Pancreas (tissue), 10 donors: Measurements from ENCODE around the gene NHLRC4. TPM values are rescaled to one million over a fixed set of nuclear protein-coding genes. Genes with fewer than 3 reads are reported as not detected.

Source experiments
- ATAC-seq, 4 donors: fragments of 200-7000 bp; cut with Tn5 transposase; one replicate each; pipeline versions ENCODE4 v1.8.0 to v1.9.1; 2020; ENCODE audit warnings: mild to moderate bottlenecking in 4 of 4, moderate library complexity in 4 of 4
- DNase-seq, 6 donors: peaks; one replicate each; pipeline ENCODE4 v3.0.0-alpha.2; 2020
- FAIRE-seq: peaks from 2 replicates; lab custom pipeline; 2012; peaks lifted over from hg19 to GRCh38; lab: Jason Lieb, UNC
- H3K27ac ChIP-seq, 4 donors: fragments of 200-600 bp; sonication (generic); 1 replicate in 3 of 4; 2 replicates in 1 of 4; pipeline versions ENCODE4 v1.5.0 to v1.8.0; 2020
- H3K27me3 ChIP-seq, 4 donors: fragments of 200-600 bp; one replicate each; pipeline ENCODE4 v1.8.0; 2021
- H3K36me3 ChIP-seq, 3 donors: fragments of 200-600 bp; sonication (generic) in 1 of 3; one replicate each; pipeline versions ENCODE4 v1.5.0 to v1.8.0; 2020 to 2021
- H3K4me1 ChIP-seq, 3 donors: fragments of 200-600 bp; one replicate each; pipeline ENCODE4 v1.8.0; 2021
- H3K4me3 ChIP-seq, 4 donors: fragments of 200-600 bp; sonication (generic) in 2 of 4; one replicate each; pipeline versions ENCODE4 v1.5.0 to v1.8.0; 2020 to 2021
- H3K9me3 ChIP-seq, 4 donors: fragments of 200-600 bp; one replicate each; pipeline ENCODE4 v1.8.0; 2021
- CTCF ChIP-seq, 4 donors: fragments of 200-600 bp; sonication (generic) in 3 of 4; IDR thresholded peaks; one replicate each; pipeline versions ENCODE4 v1.5.0 to v1.8.0; 2021; ENCODE audit warnings: antibody characterized with exemption in 4 of 4
- WGBS, 2 donors: extraction: QIAGEN DNeasy Blood & Tissue Kit; methylation state at CpG; one replicate each; pipeline ENCODE4 v1.1.7; 2013; 5-methylcytosine and 5-hydroxymethylcytosine counted together
- intact Hi-C, 3 donors: fragments of 100-400 bp; cut with DNase I; formaldehyde crosslinking; loops; one replicate each; pipeline versions ENCODE4 v1.11.1 to v1.14.2; 2022
- polyA plus RNA-seq, 2 donors: library from polyadenylated mRNA; stranded (reverse); fragments of 200-250 nt; gene quantifications; one replicate each; pipeline ENCODE4 v1.2.3, GENCODE V29; 2013
- total RNA-seq, 6 donors: library from RNA; stranded (reverse); fragmentation: NEBNext Ultra II Directional in 4 of 6; extraction: Animal tissue kit (Norgen Biotek cat#: 25700) in 4 of 6; gene quantifications; one replicate each; pipeline versions ENCODE4 v1.2.1 to v1.2.4, GENCODE V29; 2021 to 2023
- donor health status: healthy with polysubstance abuse.
- donor health status: DM: no; HTN: no; CAD: no; lungs with moderate emphysema.
- donor health status: DM: no; HTN: no; CAD: no.
- donor health status: control.
- donor health status: control.
- donor health status: Bipolar disorder and iron deficiency.
- donor health status: DM: yes; HTN: yes; CAD: no.
- donor health status: DM: no; HTN: no; CAD: no.
- donor health status: DM: no; HTN: no; CAD: no.
- donor health status: DM: yes; HTN: yes; CAD: no.

NHLRC4 gene
- total and polyA plus RNA-seq, 8 donors = 0.05 to 0.28 (median 0.14) TPM; not detected in 2

DNA sequence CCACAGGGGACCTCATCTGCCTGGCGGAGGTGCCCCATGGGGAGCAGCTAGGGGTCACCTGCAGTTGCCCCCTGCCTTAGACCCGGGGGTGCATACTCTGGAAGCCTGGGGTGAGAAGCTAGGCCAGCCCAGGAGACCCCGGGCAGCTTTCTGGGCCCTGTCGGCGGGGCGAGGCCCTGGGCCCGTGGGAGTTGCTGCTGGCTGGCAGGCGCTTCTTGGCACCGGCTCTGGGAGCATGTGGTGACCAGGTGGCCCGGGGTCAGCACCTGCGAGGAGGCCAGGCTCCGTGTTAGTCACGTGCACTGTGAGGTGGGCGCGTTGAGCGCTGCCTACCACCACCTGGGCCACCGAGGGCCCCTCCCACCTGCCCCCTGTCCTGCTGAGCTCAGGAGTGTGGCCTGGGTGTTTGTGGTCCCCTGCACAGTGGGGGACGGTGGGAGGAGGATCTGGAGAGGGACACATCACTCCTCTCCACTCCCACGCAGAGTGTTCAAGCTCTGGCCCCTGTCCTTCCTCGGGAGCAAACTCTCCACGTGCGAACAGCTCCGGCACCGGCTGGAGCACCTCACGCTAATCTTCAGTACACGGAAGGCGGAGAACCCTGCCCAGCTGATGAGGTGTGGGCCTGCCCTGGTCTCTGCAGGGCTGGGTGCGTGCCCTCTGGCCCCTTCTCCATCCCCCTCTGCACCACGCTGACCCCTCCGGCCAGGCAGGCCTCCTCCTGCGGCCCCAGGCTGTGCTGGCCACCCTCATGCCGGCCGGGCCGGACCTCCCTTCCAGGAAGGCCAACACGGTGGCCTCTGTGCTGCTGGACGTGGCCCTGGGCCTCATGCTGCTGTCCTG is 8.8 kb downstream of the NHLRC4 start:
- no peak overlapping the region for H3K27ac ChIP-seq
- H3K9me3 ChIP-seq = no peaks in the 10 kb centered on the region
- intact Hi-C loops = loop anchor here in 1 of 3 donors (5.0 kb wide), 1 partner anchor 87 kb away; no protein-coding TSS in a partner anchor
- no peak for TF ChIP-seq CTCF (IDR thresholded peaks at IDR 0.05)
- WGBS, 2 donors = 86 to 90% methylated on average over 36 of the region's 36 CpGs
- no peak for DNase-seq
- FAIRE-seq = no peak
- peaks cover 0 to 10% (median 7%) of the 10 kb centered on the region in 3 donors for H3K4me1 ChIP-seq
- peaks cover 0 to 7% (median 0%) of the 10 kb centered on the region in 3 donors for H3K36me3 ChIP-seq
- no peak overlapping the region for H3K4me3 ChIP-seq
- no peaks in the 10 kb centered on the region for H3K27me3 ChIP-seq
- no peak for ATAC-seq

DNA sequence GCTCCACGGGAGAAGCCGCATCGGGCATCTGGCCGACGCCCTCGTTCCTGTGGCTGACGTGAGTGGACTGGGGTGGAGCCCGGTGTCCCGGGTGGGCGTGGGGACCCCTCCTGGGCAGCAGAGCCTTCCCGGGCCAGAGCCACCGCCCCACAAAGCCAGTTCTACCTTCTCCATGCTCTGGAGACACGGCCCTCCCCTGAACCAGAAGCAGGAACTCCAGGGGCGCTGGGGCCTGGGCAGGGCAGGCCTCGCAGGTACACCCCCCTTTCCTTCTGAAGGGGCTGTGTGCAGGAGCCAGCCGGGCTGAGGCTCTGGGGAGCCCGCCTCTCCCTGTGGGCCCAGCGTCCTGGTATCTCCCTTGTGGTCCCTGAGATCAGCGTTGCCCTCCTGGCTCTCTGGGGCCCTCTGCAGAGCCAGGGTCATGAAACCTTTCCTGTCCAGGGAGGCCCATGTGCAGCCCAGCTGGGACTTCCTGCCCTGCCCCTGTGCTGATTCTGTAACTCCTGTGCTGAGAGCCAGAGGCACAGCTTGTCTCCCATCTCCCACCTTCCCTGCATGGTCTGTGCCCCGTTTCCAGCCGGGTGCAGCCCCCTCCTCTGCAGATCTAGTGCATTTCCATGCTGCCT is 9.5 kb downstream of the NHLRC4 start:
- Histone ChIP-seq H3K4me3 (no peak overlapping the region), H3K36me3 (peaks cover 0 to 7% (median 0%) of the 10 kb centered on the region in 3 donors), H3K27ac (no peak overlapping the region), H3K27me3 (no peaks in the 10 kb centered on the region), H3K9me3 (no peaks in the 10 kb centered on the region), H3K4me1 (peaks cover 0 to 14% (median 7%) of the 10 kb centered on the region in 3 donors)
- intact Hi-C loops = loop anchor here in 1 of 3 donors (5.0 kb wide), 1 partner anchor 86 kb away; no protein-coding TSS in a partner anchor
- ATAC-seq (no peak), DNase-seq (no peak), FAIRE-seq (no peak)
- TF ChIP-seq CTCF (IDR thresholded peaks at IDR 0.05) = no peak
- 88 to 91% methylated on average over 19 to 21 of the region's 21 CpGs for WGBS, 2 donors

DNA sequence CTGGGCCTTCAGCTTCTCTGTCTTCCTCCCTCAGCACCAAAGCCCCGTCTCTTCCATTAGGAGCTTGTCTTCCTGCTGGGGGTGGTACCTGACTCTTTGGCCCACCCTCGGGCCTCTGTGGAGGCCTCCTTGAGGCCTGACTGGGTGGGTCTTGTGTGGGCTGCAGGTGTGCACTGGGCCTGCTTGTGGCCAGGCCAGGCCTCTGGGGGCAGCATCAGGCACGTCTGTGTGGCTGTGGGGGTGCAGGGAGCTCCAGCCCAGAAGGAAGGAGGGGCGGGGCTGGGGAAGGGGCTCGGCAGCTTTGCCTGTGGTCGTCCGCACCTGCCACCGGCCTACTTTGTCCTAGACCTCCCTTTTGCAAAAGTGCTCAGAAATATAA is 10.0 kb downstream of the NHLRC4 start:
- DNase-seq (no peak), FAIRE-seq (no peak), ATAC-seq (no peak)
- WGBS, 2 donors = 73 to 78% methylated on average over 8 of the region's 8 CpGs
- H3K27me3 ChIP-seq = no peaks in the 10 kb centered on the region
- no peaks in the 10 kb centered on the region for H3K9me3 ChIP-seq
- H3K36me3 ChIP-seq = peaks cover 0 to 7% (median 0%) of the 10 kb centered on the region in 3 donors
- H3K4me1 ChIP-seq = peaks cover 0 to 14% (median 7%) of the 10 kb centered on the region in 3 donors
- H3K4me3 ChIP-seq = no peak overlapping the region
- H3K27ac ChIP-seq = no peak overlapping the region
- no peak for TF ChIP-seq CTCF (IDR thresholded peaks at IDR 0.05)
- intact Hi-C loops = loop anchor here in 1 of 3 donors (5.0 kb wide), 1 partner anchor 85 kb away; no protein-coding TSS in a partner anchor

DNA sequence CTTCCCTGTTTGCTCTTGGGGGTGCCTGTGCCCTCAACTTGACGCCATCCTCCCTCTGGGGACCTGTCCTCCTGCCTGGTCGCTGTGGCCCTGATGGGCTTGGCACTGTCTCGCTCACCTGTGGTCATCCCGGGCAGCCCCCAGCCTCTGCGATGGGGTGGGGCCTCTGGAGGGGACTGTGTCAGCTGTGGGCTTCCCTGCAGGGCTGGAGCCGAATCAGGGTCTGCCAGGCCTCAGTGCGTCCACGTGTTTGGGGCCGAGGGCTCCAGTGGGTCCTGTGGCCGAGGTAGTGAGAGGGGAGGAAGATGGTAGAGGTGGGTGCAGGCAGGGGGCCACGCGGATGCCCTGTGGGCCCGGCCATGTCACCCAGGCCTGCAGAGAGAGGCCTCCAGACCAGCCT is 11.0 kb downstream of the NHLRC4 start:
- intact Hi-C loops = loop anchor here in 1 of 3 donors (5.0 kb wide), 1 partner anchor 85 kb away; no protein-coding TSS in a partner anchor
- ATAC-seq (no peak), DNase-seq (no peak), FAIRE-seq (no peak)
- peaks cover 0 to 19% (median 7%) of the 10 kb centered on the region in 3 donors for H3K4me1 ChIP-seq
- no peaks in the 10 kb centered on the region for H3K27me3 ChIP-seq
- TF ChIP-seq CTCF (IDR thresholded peaks at IDR 0.05) = no peak
- H3K27ac ChIP-seq = no peak overlapping the region
- no peak overlapping the region for H3K4me3 ChIP-seq
- H3K9me3 ChIP-seq = no peaks in the 10 kb centered on the region
- WGBS, 2 donors = 90 to 92% methylated on average over 13 of the region's 13 CpGs
- peaks cover 0 to 7% (median 0%) of the 10 kb centered on the region in 3 donors for H3K36me3 ChIP-seq
